Stimulated activated CD4-positive, alpha-beta T cell treated with anti-CD3 and anti-CD28 coated beads, Interleukin-1b, Interleukin-23, amount 100 ng/mL, for 4 hours (primary cell): ENCODE results near the gene ANKRD11.
"Not testable (repeated sequence)": the region's sequence is repeated elsewhere in the genome, so short reads cannot be mapped to it uniquely, and the experiment has no call there.

Experiments used
- DNase-seq, 2 donors: peaks; one replicate each; pipeline ENCODE4 v3.0.0-alpha.2; 2020; ENCODE audit warnings: low read depth in 2 of 2

The ANKRD11 gene

GRCh38 chr16:89407282-89407924, 83.0 kb downstream of the ANKRD11 start:
- DNase-seq: no peak

GRCh38 chr16:89406277-89406888, 84.0 kb downstream of the ANKRD11 start:
- no peak for DNase-seq

GRCh38 chr16:89404561-89404960, 85.8 kb downstream of the ANKRD11 start:
- DNase-seq: no peak

- DNase-seq: no peak
Measured at GRCh38 chr16:89402962-89403361, 87.4 kb downstream of the ANKRD11 start.

GRCh38 chr16:89401641-89402445, 88.5 kb downstream of the ANKRD11 start:
- DNase-seq: no peak

- DNase-seq: no peak
Measured at GRCh38 chr16:89401205-89401604, 89.2 kb downstream of the ANKRD11 start.

- DNase-seq: no peak
Measured at GRCh38 chr16:89400740-89401139, 89.6 kb downstream of the ANKRD11 start.

GRCh38 chr16:89398924-89399323, 91.4 kb downstream of the ANKRD11 start:
- DNase-seq: no peak

GRCh38 chr16:89397331-89397861, 93.0 kb downstream of the ANKRD11 start:
- no peak for DNase-seq

GRCh38 chr16:89396156-89396555, 94.2 kb downstream of the ANKRD11 start:
- no peak for DNase-seq

GRCh38 chr16:89395150-89396142, 94.9 kb downstream of the ANKRD11 start:
- no peak for DNase-seq

GRCh38 chr16:89393738-89394406, 96.5 kb downstream of the ANKRD11 start:
- no peak for DNase-seq

- no peak for DNase-seq
Measured at GRCh38 chr16:89392881-89393737, 97.3 kb downstream of the ANKRD11 start.

- not testable (repeated sequence) for DNase-seq
Measured at GRCh38 chr16:89390224-89390583, 100.2 kb downstream of the ANKRD11 start.

- not testable (repeated sequence) for DNase-seq
Measured at GRCh38 chr16:89389504-89390223, 100.7 kb downstream of the ANKRD11 start.

- no peak for DNase-seq
Measured at GRCh38 chr16:89388536-89388935, 101.8 kb downstream of the ANKRD11 start.

- no peak for DNase-seq
Measured at GRCh38 chr16:89386306-89387185, 103.8 kb downstream of the ANKRD11 start.

GRCh38 chr16:89385712-89386111, 104.6 kb downstream of the ANKRD11 start:
- DNase-seq: no peak
